Retina (tissue), 1 donor: ENCODE results near the gene OCEL1.

Source experiments
- DNase-seq: peaks from one replicate; pipeline ENCODE4 v3.0.0-alpha.2; 2016

The OCEL1 gene

GRCh38 chr19:17211547-17212446, 14.2 kb upstream of the OCEL1 start:
- DNase-seq = no peak

DNA sequence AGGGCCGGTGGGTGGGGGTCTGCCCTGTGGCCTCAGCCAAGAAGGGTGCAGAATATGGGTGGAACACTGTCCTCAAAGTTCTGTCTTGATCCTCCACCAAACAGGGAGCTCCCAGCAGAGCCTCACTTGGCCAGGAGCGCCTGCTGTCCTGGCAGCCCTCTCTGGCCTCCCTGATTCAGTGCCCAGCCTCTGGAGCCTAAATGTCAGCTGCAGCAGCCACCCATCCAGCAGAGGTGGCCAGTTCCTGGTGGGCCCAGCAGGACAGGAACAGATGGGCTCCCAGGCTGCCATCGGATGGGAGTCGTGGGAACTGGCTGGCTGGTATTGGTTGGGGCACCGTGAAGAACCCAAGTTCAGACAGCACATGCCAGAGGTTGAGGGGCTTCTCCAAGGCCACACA, 12.7 kb upstream of the OCEL1 start:
- DNase-seq = no peak

GRCh38 chr19:17214508-17215126, 11.4 kb upstream of the OCEL1 start:
- DNase-seq = no peak

GRCh38 chr19:17215127-17215971, 10.7 kb upstream of the OCEL1 start, which contains the start of gene USE1:
Gene USE1 (plus strand): TSS chr19:17215357. CDS start chr19:17215406, 49 bp downstream.
- peak; percentile 99 for DNase-seq

DNA sequence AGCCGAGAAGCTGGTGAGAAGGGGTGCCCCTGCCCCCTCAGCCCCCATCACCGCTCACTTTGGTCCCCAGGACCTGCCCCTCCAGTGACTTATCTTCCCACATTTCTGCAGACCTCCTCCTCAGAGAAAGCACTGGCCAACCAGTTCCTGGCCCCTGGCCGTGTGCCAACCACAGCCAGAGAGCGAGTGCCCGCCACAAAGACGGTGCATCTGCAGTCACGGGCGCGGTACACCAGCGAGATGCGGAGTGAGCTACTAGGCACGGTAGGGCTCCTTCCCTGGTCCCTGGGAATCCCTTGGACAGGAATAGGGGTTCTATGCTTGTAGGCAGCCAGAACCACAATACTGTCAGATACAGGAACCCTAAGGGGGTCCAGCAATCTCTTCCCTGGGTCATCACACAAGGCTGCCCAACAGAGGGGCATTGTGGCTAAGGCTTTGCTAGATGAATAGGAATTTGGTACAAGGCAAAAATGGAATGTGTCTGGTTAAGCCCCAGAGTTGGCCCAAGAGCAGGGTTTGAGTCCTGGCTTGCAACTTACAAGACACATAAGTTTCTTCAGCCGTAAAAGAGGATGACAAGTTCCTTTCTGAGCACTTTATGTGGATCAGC, 9.9 kb upstream of the OCEL1 start:
- no peak for DNase-seq

DNA sequence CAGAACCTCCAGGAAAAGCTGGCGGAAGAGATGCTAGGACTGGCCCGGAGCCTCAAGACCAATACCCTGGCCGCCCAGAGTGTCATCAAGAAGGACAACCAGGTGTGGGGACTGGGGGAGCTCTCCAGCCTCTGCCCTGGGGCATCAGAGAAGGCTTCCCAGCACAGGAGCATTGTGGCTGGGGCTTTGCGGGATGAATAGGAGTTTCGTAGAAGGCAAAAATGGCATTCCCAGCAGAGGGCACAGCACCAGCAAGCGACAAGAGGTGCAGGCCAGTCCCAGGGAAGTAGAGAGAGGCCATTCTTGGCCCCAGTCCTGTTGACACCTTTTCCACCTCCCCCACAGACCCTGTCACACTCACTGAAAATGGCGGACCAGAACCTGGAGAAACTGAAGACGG, 6.7 kb upstream of the OCEL1 start:
- no peak for DNase-seq

- DNase-seq = no peak
Observed at GRCh38 chr19:17220207-17220758, 5.7 kb upstream of the OCEL1 start.

GRCh38 chr19:17225053-17225452, 973 bp upstream of the OCEL1 start:
- no peak for DNase-seq

- DNase-seq = no peak
Observed at GRCh38 chr19:17227798-17228367, 1.9 kb downstream of the OCEL1 start.

GRCh38 chr19:17229890-17230289, 3.9 kb downstream of the OCEL1 start:
- no peak for DNase-seq

DNA sequence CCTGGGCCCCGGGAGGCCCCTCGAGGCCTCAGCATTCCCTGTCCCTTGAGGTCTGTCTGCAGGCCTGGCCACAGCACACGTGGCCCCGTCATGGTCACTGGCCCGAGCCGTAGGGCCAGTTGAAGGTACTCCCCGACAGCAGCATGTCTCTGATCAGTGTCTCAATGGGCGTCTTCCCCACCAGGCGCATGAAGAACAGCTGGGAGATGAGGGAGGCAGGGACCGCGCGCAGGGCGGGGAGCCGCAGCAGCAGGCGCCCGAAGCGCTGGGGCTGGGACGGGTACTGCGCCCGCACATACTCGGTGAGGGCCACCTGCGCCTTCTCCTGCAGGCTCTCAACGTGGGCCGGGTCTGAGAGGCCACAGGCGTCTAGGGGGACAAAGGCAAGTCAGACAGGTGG, 6.2 kb downstream of the OCEL1 start:
- DNase-seq = no peak

DNA sequence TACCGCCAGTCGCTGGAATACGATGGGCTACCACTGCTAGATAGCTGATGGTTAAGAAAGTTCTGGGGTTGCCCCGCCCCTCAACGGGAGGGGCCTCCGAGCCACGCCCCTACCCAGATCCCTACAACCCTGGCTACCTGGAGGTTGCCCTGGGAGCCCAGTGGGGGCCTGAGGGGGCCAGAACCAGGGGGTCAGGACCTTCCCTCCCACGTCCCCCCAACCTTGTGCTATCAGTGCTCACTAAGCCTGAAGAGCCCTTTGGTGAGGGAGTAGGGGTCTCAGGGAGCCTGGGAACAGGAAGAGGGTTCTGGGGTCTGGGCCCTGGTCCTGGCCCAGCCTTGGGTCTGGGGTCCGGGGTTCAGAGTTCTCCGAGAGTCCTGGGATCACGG, 8.9 kb downstream of the OCEL1 start:
- no peak for DNase-seq

- peak; percentile 89 for DNase-seq
Observed at GRCh38 chr19:17235300-17235970, 9.4 kb downstream of the OCEL1 start.

- no peak for DNase-seq
Observed at GRCh38 chr19:17235971-17236777, 10.1 kb downstream of the OCEL1 start.

GRCh38 chr19:17236811-17237543, 11.0 kb downstream of the OCEL1 start:
- peak; percentile 39 for DNase-seq

DNA sequence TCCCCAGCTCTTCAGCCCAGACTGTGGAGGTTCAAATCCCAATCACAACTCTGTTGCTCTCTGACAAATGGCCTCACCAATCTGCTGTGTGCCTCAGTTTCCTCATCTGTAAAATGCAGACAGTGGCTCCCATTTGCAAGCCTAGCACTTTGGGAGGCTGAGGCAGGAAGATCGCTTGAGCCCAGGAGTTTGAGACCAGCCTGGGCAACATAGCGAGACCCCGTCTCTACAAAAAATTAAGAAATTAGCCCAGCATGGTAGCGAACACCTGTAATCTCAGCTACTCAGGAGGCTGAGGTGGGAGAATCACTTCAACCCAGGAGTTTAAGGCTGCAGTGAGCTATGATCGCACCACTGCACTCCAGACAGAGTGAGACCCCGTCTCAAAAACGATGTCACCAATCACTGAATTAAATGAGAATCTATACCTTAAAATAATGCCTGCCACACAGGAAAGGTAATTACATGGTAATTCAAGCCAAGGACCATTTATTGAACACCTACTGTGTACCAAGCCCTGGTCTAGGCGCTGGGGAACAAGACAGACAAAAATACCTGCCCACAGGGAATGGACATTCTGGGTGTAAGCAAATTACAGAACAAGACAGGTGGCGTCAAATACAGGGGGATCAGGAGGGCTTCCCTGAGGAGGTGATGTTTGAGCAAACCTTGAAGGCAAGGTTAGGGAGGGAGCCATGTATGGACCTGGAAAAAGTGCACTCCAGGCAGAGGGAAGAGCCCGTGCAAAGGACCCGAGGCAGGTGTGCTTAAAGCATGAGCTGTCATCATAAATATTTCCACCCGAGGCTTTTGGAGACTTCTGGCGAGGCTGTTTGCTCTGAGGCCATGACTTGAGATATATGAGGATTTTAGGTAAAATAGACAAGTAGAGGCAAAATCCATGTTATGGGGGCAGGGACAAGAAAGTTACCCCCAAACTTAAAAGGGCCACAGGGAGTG, 12.0 kb downstream of the OCEL1 start:
- no peak for DNase-seq

GRCh38 chr19:17240062-17240752, 14.2 kb downstream of the OCEL1 start:
- peak; percentile 57 for DNase-seq

DNA sequence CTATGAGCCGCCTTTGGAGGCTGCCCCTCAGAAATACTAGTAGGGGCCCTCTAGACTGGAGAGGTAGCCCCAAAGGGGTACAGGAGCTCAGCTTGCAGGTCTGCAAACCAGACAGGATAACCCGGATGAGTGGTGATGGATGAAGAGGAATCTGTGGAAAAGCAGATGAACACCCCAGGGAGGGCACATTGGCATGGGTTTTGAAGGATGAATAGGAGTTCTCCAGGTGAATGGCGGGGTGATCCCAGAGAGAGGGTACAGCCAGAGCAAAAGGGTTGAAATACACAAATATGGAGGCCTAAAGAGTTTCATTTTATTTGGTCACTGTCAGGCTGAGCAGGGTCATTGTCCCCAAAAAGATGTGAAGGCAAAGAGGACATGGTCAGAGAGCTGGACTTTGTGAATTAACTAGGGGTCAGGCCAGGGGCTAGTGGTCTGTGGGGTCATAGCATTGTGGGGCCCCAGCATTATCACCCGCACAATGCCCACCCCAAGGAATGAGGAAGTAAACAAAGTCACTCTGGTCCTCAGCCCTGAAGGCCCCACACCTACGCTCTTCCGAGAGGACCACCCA, 14.9 kb downstream of the OCEL1 start:
- DNase-seq = no peak
